Measurements from ENCODE around the gene CACNA1C. TPM values are rescaled to one million over a fixed set of nuclear protein-coding genes. Genes with fewer than 3 reads are reported as not detected.

Gene CACNA1C
- total and polyA plus RNA-seq, 2 donors (not counting 1 experiment from before 2014, with no cell fraction given), result 0.01 to 0.02 TPM

GRCh38 chr12:2338381-2338780, 285.6 kb downstream of the CACNA1C start:
- peaks cover 0 to 4% (median 2%) of the 10 kb centered on the region in 4 experiments for H3K27me3 ChIP-seq (replicated peaks in 1 of 4; ENCODE audit: control extremely low read depth in 1 of 4, control insufficient read depth in 3 of 4, insufficient read depth in 4 of 4, low read length in 3 of 4)
- Mint-ChIP-seq H3K27me3 (peaks cover 8% of the 10 kb centered on the region), H3K4me3 (no peak overlapping the region), H3K27ac (no peak overlapping the region), H3K9me3 (ENCODE audit: insufficient read depth) (no peaks in the 10 kb centered on the region), H3K4me1 (no peaks in the 10 kb centered on the region)
- no peak overlapping the region for H3K9ac ChIP-seq (ENCODE audit: low read length)
- no peak for ATAC-seq (ENCODE audit: low read depth)
- H3K4me2 ChIP-seq (replicated peaks; ENCODE audit: low read depth, low read length, poor library complexity, severe bottlenecking), result no peak overlapping the region
- ChIA-PET CTCF (interaction anchor here (1.0 kb wide), 1 partner anchor 10 kb away, joined by 3 read pairs; no protein-coding TSS in a partner anchor), POLR2A (no interaction called here)
- no peak overlapping the region for H3K27ac ChIP-seq (ENCODE audit: low read length in 2 of 2)
- no peak overlapping the region for H3K4me3 ChIP-seq (ENCODE audit: control extremely low read depth in 1 of 5, extremely low read depth in 1 of 5, insufficient read depth in 1 of 5, low read depth in 2 of 5, low read length in 4 of 5)
- TF ChIP-seq EZH2 (IDR thresholded peaks at IDR 0.05; ENCODE audit: borderline replicate concordance, insufficient read depth, low read depth, low read length, poor library complexity, severe bottlenecking) (no peak), CTCF (IDR thresholded peaks at IDR 0.05) (no peak)
- no peak overlapping the region for H2AFZ ChIP-seq (ENCODE audit: insufficient read depth, low read depth, low read length, poor library complexity, severe bottlenecking)
- H3K4me1 ChIP-seq (ENCODE audit: control insufficient read depth in 2 of 2, insufficient read depth in 2 of 2, low read length in 2 of 2), result no peaks in the 10 kb centered on the region
- H4K20me1 ChIP-seq (ENCODE audit: control insufficient read depth, insufficient read depth, low read length, poor library complexity, severe bottlenecking), result no peaks in the 10 kb centered on the region
- intact Hi-C loops (cut with micrococcal nuclease), result no loop called here
- no peak for DNase-seq
- no peaks in the 10 kb centered on the region for H3K9me3 ChIP-seq (ENCODE audit: control extremely low read depth in 1 of 3, control insufficient read depth in 2 of 3, insufficient read depth in 1 of 3, low read length in 2 of 3)
- WGBS (ENCODE audit: insufficient coverage), result 100% methylated on average over 3 of the region's 5 CpGs
- no peaks in the 10 kb centered on the region for H3K36me3 ChIP-seq (replicated peaks in 1 of 2; ENCODE audit: control extremely low read depth in 1 of 2, control insufficient read depth in 1 of 2, extremely low read depth in 1 of 2, insufficient read depth in 2 of 2, low read length in 1 of 2)
- no peaks in the 10 kb centered on the region for H3K79me2 ChIP-seq (ENCODE audit: control insufficient read depth, insufficient read depth, low read length)

- peaks cover 0 to 4% (median under 1%) of the 10 kb centered on the region in 4 experiments for H3K27me3 ChIP-seq (replicated peaks in 1 of 4; ENCODE audit: control extremely low read depth in 1 of 4, control insufficient read depth in 3 of 4, insufficient read depth in 4 of 4, low read length in 3 of 4)
- Mint-ChIP-seq H3K9me3 (ENCODE audit: insufficient read depth) (no peaks in the 10 kb centered on the region), H3K27ac (no peak overlapping the region), H3K4me3 (no peak overlapping the region), H3K27me3 (peaks cover 6% of the 10 kb centered on the region), H3K4me1 (no peaks in the 10 kb centered on the region)
- no peaks in the 10 kb centered on the region for H3K36me3 ChIP-seq (replicated peaks in 1 of 2; ENCODE audit: control extremely low read depth in 1 of 2, control insufficient read depth in 1 of 2, extremely low read depth in 1 of 2, insufficient read depth in 2 of 2, low read length in 1 of 2)
- no peak for TF ChIP-seq EZH2 (IDR thresholded peaks at IDR 0.05; ENCODE audit: borderline replicate concordance, insufficient read depth, low read depth, low read length, poor library complexity, severe bottlenecking)
- no peak for TF ChIP-seq CTCF (IDR thresholded peaks at IDR 0.05)
- CTCF ChIA-PET, result interaction anchor here (1.0 kb wide), 1 partner anchor 11 kb away, joined by 3 read pairs; no protein-coding TSS in a partner anchor
- no CpG with 5 or more reads among the region's 5 CpGs for WGBS (ENCODE audit: insufficient coverage)
- no peak overlapping the region for H3K27ac ChIP-seq (ENCODE audit: low read length in 2 of 2)
- H3K4me3 ChIP-seq (ENCODE audit: control extremely low read depth in 1 of 5, extremely low read depth in 1 of 5, insufficient read depth in 1 of 5, low read depth in 2 of 5, low read length in 4 of 5), result no peak overlapping the region
- no peak overlapping the region for H3K4me2 ChIP-seq (replicated peaks; ENCODE audit: low read depth, low read length, poor library complexity, severe bottlenecking)
- H4K20me1 ChIP-seq (ENCODE audit: control insufficient read depth, insufficient read depth, low read length, poor library complexity, severe bottlenecking), result no peaks in the 10 kb centered on the region
- no peak overlapping the region for H2AFZ ChIP-seq (ENCODE audit: insufficient read depth, low read depth, low read length, poor library complexity, severe bottlenecking)
- no peaks in the 10 kb centered on the region for H3K79me2 ChIP-seq (ENCODE audit: control insufficient read depth, insufficient read depth, low read length)
- H3K4me1 ChIP-seq (ENCODE audit: control insufficient read depth in 2 of 2, insufficient read depth in 2 of 2, low read length in 2 of 2), result no peaks in the 10 kb centered on the region
- no peak for DNase-seq
- intact Hi-C loops (cut with micrococcal nuclease), result no loop called here
- no peak overlapping the region for H3K9ac ChIP-seq (ENCODE audit: low read length)
- no peak for ATAC-seq (ENCODE audit: low read depth)
- no peaks in the 10 kb centered on the region for H3K9me3 ChIP-seq (ENCODE audit: control extremely low read depth in 1 of 3, control insufficient read depth in 2 of 3, insufficient read depth in 1 of 3, low read length in 2 of 3)
- POLR2A ChIA-PET, result no interaction called here
Measured at GRCh38 chr12:2338991-2339431, 286.2 kb downstream of the CACNA1C start.

All from B cell (primary cell).